Measurements from ENCODE around the gene ANKS6.

The ANKS6 gene

DNA sequence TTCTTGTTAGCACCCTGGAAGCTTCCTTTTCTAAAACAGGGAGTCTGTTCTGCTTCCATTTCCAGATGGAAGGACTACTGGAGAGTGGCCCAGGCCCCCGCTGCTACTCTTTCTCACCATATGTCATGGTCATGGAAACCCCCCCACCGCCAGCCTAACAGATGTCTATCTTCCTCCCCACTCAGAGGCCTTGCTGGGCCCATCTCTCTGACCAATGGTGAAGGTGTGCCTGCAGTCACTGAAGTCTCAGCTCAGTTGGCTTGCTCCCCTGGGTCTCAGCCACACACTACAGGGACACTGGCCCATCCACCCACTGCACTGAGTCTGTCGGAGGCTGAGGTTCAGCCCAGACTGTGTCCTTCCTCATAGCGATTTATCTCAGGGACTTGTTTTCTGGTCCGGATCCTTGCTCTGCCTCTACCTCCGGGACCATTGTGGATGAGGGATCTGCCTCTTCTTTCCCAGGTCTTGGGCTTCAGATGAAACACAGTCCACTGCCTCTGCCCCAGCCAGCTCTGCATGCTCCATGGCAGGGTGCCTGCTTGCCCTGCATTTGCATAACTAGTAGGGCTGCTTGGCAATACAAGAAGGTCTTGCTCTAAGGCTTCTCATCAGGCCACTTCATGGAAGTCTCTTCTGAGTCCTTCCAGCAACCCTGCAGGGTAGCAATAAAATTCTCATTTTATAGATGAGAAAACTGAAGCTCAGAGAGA is 42.0 kb upstream of the ANKS6 start:
- no peak overlapping the region for H3K4me3 ChIP-seq (ENCODE audit: low read depth, low read length)
- TF ChIP-seq POLR2A (IDR thresholded peaks at IDR 0.05; ENCODE audit: extremely low read depth, insufficient read length) = no peak
- no peak for TF ChIP-seq MYC (IDR thresholded peaks at IDR 0.05; ENCODE audit: low read depth, low read length)
- TF ChIP-seq, protein P1, sequence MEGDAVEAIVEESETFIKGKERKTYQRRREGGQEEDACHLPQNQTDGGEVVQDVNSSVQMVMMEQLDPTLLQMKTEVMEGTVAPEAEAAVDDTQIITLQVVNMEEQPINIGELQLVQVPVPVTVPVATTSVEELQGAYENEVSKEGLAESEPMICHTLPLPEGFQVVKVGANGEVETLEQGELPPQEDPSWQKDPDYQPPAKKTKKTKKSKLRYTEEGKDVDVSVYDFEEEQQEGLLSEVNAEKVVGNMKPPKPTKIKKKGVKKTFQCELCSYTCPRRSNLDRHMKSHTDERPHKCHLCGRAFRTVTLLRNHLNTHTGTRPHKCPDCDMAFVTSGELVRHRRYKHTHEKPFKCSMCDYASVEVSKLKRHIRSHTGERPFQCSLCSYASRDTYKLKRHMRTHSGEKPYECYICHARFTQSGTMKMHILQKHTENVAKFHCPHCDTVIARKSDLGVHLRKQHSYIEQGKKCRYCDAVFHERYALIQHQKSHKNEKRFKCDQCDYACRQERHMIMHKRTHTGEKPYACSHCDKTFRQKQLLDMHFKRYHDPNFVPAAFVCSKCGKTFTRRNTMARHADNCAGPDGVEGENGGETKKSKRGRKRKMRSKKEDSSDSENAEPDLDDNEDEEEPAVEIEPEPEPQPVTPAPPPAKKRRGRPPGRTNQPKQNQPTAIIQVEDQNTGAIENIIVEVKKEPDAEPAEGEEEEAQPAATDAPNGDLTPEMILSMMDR (IDR thresholded peaks at IDR 0.05; ENCODE audit: low read depth, low read length) = no peak
- TF ChIP-seq, protein P2, sequence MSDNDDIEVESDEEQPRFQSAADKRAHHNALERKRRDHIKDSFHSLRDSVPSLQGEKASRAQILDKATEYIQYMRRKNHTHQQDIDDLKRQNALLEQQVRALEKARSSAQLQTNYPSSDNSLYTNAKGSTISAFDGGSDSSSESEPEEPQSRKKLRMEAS (IDR thresholded peaks at IDR 0.05; ENCODE audit: low read depth, low read length) = no peak
- no peak for DNase-seq (ENCODE audit: low read depth)

DNA sequence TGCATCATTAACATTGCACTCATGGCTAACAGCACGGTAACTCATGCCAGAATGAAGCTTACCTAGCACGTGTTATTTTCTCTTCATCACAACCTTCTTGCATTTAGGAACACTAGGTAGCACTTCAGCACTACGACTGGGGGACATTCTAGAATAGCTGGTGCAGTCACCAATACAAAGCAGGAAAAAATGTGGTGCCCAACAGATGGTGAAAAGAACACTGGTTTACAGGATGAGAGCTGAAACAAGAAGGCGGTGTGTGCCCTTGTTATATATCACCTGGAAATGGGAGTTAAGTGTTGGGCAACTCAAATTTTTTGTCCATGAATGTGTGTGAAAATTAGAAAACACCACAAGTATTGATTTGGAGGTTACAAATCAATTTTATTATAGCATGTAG is 41.2 kb upstream of the ANKS6 start:
- DNase-seq (ENCODE audit: low read depth) = no peak
- TF ChIP-seq, protein P2 (IDR thresholded peaks at IDR 0.05; ENCODE audit: low read depth, low read length) = no peak
- TF ChIP-seq POLR2A (IDR thresholded peaks at IDR 0.05; ENCODE audit: extremely low read depth, insufficient read length) = no peak
- TF ChIP-seq, protein P1 (IDR thresholded peaks at IDR 0.05; ENCODE audit: low read depth, low read length) = no peak
- no peak for TF ChIP-seq MYC (IDR thresholded peaks at IDR 0.05; ENCODE audit: low read depth, low read length)
- no peak overlapping the region for H3K4me3 ChIP-seq (ENCODE audit: low read depth, low read length)

DNA sequence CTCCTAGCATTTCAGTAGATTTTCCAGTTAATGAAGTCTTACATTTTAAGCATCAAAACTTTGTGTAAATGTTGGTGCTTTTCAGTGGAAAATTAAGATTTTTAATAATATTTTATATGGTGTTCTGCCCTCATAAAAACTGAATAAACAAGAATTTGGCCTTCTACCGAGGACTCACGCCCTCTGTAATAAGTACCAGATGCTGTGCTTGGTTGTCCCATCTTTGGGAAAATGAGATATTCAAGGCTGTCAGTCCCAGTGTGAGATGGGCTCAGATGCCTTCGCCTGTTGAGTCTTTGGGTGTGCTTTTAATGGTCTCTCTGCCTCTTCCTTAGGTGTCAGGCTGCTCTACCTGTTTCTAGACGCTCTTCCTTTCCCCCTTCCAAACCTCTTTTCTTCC is 39.9 kb upstream of the ANKS6 start:
- no peak for DNase-seq (ENCODE audit: low read depth)
- H3K4me3 ChIP-seq (ENCODE audit: low read depth, low read length) = no peak overlapping the region
- TF ChIP-seq, protein P2 (IDR thresholded peaks at IDR 0.05; ENCODE audit: low read depth, low read length) = no peak
- TF ChIP-seq MYC (IDR thresholded peaks at IDR 0.05; ENCODE audit: low read depth, low read length) (no peak), POLR2A (IDR thresholded peaks at IDR 0.05; ENCODE audit: extremely low read depth, insufficient read length) (no peak)
- TF ChIP-seq, protein P1 (IDR thresholded peaks at IDR 0.05; ENCODE audit: low read depth, low read length) = no peak

DNA sequence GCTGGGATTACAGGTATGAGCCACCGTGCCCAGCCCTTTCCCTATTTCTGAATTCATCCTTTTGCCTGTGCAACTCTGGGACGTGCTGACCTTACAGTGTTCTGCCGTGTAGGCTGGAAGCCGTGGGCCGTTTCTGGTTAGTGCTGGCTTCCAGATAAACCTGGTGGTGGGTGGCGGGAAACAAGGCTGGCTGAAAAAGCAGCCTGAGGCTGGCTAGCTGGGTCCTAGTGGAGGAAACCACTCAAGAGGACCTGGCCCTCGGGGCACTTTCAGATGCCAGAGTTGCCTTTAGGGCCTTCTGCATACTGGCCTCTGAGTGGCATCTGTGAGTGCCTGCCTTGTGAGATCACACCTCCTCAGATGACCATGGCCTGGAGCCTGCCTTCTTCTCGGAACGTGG is 38.0 kb upstream of the ANKS6 start:
- no peak for DNase-seq (ENCODE audit: low read depth)
- TF ChIP-seq POLR2A (IDR thresholded peaks at IDR 0.05; ENCODE audit: extremely low read depth, insufficient read length) (no peak), MYC (IDR thresholded peaks at IDR 0.05; ENCODE audit: low read depth, low read length) (no peak)
- TF ChIP-seq, protein P1 (IDR thresholded peaks at IDR 0.05; ENCODE audit: low read depth, low read length) = no peak
- TF ChIP-seq, protein P2 (IDR thresholded peaks at IDR 0.05; ENCODE audit: low read depth, low read length) = no peak
- H3K4me3 ChIP-seq (ENCODE audit: low read depth, low read length) = no peak overlapping the region

DNA sequence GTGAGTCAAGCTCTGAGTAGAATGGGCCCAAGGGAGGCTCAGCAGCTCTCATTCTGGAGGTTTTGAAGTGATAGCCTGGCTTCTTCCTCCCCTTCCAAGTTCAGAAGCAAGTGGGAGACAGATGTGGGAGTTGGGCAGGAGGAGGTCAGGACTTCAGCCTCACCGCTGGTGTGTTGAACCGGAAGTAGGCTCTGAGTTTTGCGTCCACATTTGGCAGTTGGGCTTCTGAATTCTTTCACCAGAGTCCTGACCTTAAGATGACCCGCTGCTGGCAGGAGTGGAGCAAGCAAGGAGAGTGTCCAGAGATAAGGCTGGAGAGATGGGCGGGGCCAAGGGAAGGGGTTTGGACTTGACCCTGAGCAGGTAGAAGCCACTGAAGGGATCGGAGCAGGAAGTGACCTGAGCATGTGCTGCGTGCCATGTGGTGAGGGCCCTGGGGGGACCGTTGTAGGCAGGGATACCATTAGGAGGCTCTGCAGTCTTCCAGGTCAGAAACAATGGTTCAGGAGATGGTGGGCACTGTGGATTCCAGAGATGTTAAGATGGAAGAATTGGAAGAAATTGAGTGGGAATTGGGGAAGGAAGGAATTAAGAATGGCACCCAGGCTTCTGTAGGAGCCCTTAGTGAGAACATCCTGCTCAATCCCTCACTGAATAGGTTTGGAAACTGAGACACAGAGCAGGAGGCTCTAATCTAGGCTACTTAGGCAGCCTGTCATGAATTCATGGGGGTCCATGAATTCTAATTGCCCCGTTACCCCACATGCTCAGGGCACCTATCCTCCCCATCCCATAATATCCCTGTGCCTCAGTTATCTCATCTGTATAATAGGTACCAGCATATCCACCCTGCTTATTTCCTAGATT is 37.0 kb upstream of the ANKS6 start:
- H3K4me3 ChIP-seq (ENCODE audit: low read depth, low read length) = no peak overlapping the region
- TF ChIP-seq, protein P1 (IDR thresholded peaks at IDR 0.05; ENCODE audit: low read depth, low read length) = no peak
- TF ChIP-seq MYC (IDR thresholded peaks at IDR 0.05; ENCODE audit: low read depth, low read length) = no peak
- TF ChIP-seq, protein P2 (IDR thresholded peaks at IDR 0.05; ENCODE audit: low read depth, low read length) = no peak
- TF ChIP-seq POLR2A (IDR thresholded peaks at IDR 0.05; ENCODE audit: extremely low read depth, insufficient read length) = no peak
- no peak for DNase-seq (ENCODE audit: low read depth)
